ENCODE data around the gene NLGN4X. TPM values are rescaled to one million over a fixed set of nuclear protein-coding genes. Genes with fewer than 3 reads are reported as not detected.

Gene NLGN4X
- total and polyA plus RNA-seq, 2 donors from 2014 or later: 0.41 to 5.6 TPM

- H3K9ac ChIP-seq (ENCODE audit: low read length in 3 of 3): no peak overlapping the region
- H3K4me3 ChIP-seq (ENCODE audit: low read length in 3 of 3): no peak overlapping the region
- intact Hi-C loops (cut with DNase I): no loop called here
- H3K27me3 ChIP-seq (ENCODE audit: control insufficient read depth, insufficient read depth, low read length): no peaks in the 10 kb centered on the region
- no peak for TF ChIP-seq CTCF (IDR thresholded peaks at IDR 0.05; ENCODE audit: borderline replicate concordance, extremely low read depth, insufficient read depth)
- H3K4me1 ChIP-seq (ENCODE audit: control insufficient read depth in 2 of 3, insufficient read depth in 2 of 3, low read depth in 1 of 3, low read length in 3 of 3): no peaks in the 10 kb centered on the region
- DNase-seq (no peak), FAIRE-seq (no peak)
- H3K36me3 ChIP-seq (ENCODE audit: control insufficient read depth in 2 of 3, insufficient read depth in 3 of 3, low read length in 3 of 3): no peaks in the 10 kb centered on the region
- no peak overlapping the region for H3K27ac ChIP-seq (ENCODE audit: low read depth in 2 of 2, low read length in 2 of 2)
- H3K9me3 ChIP-seq (ENCODE audit: control insufficient read depth in 2 of 3, insufficient read depth in 1 of 3, low read length in 3 of 3): no peaks in the 10 kb centered on the region
Measured at GRCh38 chrX:6074532-6074931, 154.1 kb downstream of the NLGN4X start.

- DNase-seq (no peak), FAIRE-seq (no peak)
- H3K9ac ChIP-seq (ENCODE audit: low read length in 3 of 3): no peak overlapping the region
- intact Hi-C loops (cut with DNase I): no loop called here
- TF ChIP-seq CTCF (IDR thresholded peaks at IDR 0.05; ENCODE audit: borderline replicate concordance, extremely low read depth, insufficient read depth): no peak
- H3K27me3 ChIP-seq (ENCODE audit: control insufficient read depth, insufficient read depth, low read length): no peaks in the 10 kb centered on the region
- no peak overlapping the region for H3K27ac ChIP-seq (ENCODE audit: low read depth in 2 of 2, low read length in 2 of 2)
- no peak overlapping the region for H3K4me3 ChIP-seq (ENCODE audit: low read length in 3 of 3)
- no peaks in the 10 kb centered on the region for H3K4me1 ChIP-seq (ENCODE audit: control insufficient read depth in 2 of 3, insufficient read depth in 2 of 3, low read depth in 1 of 3, low read length in 3 of 3)
- H3K36me3 ChIP-seq (ENCODE audit: control insufficient read depth in 2 of 3, insufficient read depth in 3 of 3, low read length in 3 of 3): no peaks in the 10 kb centered on the region
- no peaks in the 10 kb centered on the region for H3K9me3 ChIP-seq (ENCODE audit: control insufficient read depth in 2 of 3, insufficient read depth in 1 of 3, low read length in 3 of 3)
Measured at GRCh38 chrX:6071731-6072130, 156.9 kb downstream of the NLGN4X start.

GRCh38 chrX:6067600-6067999 is 161.1 kb downstream of the NLGN4X start:
- Histone ChIP-seq H3K4me3 (ENCODE audit: low read length in 3 of 3) (no peak overlapping the region), H3K27me3 (ENCODE audit: control insufficient read depth, insufficient read depth, low read length) (no peaks in the 10 kb centered on the region), H3K27ac (ENCODE audit: low read depth in 2 of 2, low read length in 2 of 2) (no peak overlapping the region), H3K4me1 (ENCODE audit: control insufficient read depth in 2 of 3, insufficient read depth in 2 of 3, low read depth in 1 of 3, low read length in 3 of 3) (no peaks in the 10 kb centered on the region), H3K9me3 (ENCODE audit: control insufficient read depth in 2 of 3, insufficient read depth in 1 of 3, low read length in 3 of 3) (no peaks in the 10 kb centered on the region), H3K36me3 (ENCODE audit: control insufficient read depth in 2 of 3, insufficient read depth in 3 of 3, low read length in 3 of 3) (no peaks in the 10 kb centered on the region), H3K9ac (ENCODE audit: low read length in 3 of 3) (no peak overlapping the region)
- intact Hi-C loops (cut with DNase I): no loop called here
- TF ChIP-seq CTCF (IDR thresholded peaks at IDR 0.05; ENCODE audit: borderline replicate concordance, extremely low read depth, insufficient read depth): no peak
- FAIRE-seq (no peak), DNase-seq (no peak)

- Histone ChIP-seq H3K4me3 (ENCODE audit: low read length in 3 of 3) (no peak overlapping the region), H3K9ac (ENCODE audit: low read length in 3 of 3) (no peak overlapping the region), H3K9me3 (ENCODE audit: control insufficient read depth in 2 of 3, insufficient read depth in 1 of 3, low read length in 3 of 3) (no peaks in the 10 kb centered on the region), H3K36me3 (ENCODE audit: control insufficient read depth in 2 of 3, insufficient read depth in 3 of 3, low read length in 3 of 3) (no peaks in the 10 kb centered on the region), H3K4me1 (ENCODE audit: control insufficient read depth in 2 of 3, insufficient read depth in 2 of 3, low read depth in 1 of 3, low read length in 3 of 3) (no peaks in the 10 kb centered on the region), H3K27me3 (ENCODE audit: control insufficient read depth, insufficient read depth, low read length) (no peaks in the 10 kb centered on the region), H3K27ac (ENCODE audit: low read depth in 2 of 2, low read length in 2 of 2) (no peak overlapping the region)
- peak in 3 of 5 donors; percentile 24 to 47 (median 43) for DNase-seq
- intact Hi-C loops (cut with DNase I): no loop called here
- FAIRE-seq: no peak
- TF ChIP-seq CTCF (IDR thresholded peaks at IDR 0.05; ENCODE audit: borderline replicate concordance, extremely low read depth, insufficient read depth): no peak
Measured at GRCh38 chrX:6053141-6053540, 175.5 kb downstream of the NLGN4X start.

Measured in kidney (tissue), 14 donors.